Gastrocnemius medialis (tissue), 4 donors: ENCODE measurements around the gene MTHFD2L.

Experiments used
- POLR2A ChIP-seq, 2 donors: fragments of 450-650 bp; IDR thresholded peaks; one replicate each; pipeline ENCODE4 v1.6.1; 2017; ENCODE audit warnings: antibody characterized with exemption in 2 of 2, mild to moderate bottlenecking in 2 of 2, moderate library complexity in 2 of 2
- TF ChIP-seq, protein P1 (sequence below), 5 experiments: fragments of 450-650 bp in 3 of 5; fragments of 200-600 bp in 2 of 5; sonication (generic) in 2 of 5; IDR thresholded peaks in 4 of 5; conservative IDR thresholded peaks in 1 of 5; 1 replicate in 4 of 5; 2 replicates in 1 of 5; pipeline ENCODE4 v1.5.1; 2016 to 2019; ENCODE audit warnings: antibody characterized with exemption in 5 of 5, mild to moderate bottlenecking in 3 of 5, moderate library complexity in 3 of 5

DNA sequence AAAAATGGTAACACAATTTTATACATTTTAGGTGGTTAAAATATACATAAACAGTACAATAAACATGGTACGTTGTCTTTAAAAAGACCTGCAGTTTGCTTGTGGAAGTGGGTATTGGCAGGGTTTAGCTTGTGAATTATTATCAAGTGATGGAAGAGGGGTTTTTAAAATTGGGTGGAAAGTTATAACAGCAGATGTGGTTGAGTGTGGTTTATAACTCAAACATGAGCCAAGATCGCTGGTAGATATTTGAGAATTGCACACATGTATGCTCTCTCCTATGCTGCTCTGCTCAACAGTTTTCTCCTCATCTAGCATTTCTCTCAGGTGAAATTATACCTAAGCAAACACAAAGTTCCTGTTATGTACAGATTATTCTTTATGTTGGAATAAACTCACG lies 164.4 kb downstream of the MTHFD2L start:
- TF ChIP-seq, protein P1, sequence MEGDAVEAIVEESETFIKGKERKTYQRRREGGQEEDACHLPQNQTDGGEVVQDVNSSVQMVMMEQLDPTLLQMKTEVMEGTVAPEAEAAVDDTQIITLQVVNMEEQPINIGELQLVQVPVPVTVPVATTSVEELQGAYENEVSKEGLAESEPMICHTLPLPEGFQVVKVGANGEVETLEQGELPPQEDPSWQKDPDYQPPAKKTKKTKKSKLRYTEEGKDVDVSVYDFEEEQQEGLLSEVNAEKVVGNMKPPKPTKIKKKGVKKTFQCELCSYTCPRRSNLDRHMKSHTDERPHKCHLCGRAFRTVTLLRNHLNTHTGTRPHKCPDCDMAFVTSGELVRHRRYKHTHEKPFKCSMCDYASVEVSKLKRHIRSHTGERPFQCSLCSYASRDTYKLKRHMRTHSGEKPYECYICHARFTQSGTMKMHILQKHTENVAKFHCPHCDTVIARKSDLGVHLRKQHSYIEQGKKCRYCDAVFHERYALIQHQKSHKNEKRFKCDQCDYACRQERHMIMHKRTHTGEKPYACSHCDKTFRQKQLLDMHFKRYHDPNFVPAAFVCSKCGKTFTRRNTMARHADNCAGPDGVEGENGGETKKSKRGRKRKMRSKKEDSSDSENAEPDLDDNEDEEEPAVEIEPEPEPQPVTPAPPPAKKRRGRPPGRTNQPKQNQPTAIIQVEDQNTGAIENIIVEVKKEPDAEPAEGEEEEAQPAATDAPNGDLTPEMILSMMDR (IDR thresholded peaks at IDR 0.05 in 4 of 5, conservative IDR thresholded peaks at IDR 0.05 in 1 of 5) = no peak
- TF ChIP-seq POLR2A (IDR thresholded peaks at IDR 0.05) = no peak
